GM19397 (cell line): ENCODE data around the gene HINT2.

Experiments used
- ATAC-seq: cut with Tn5 transposase; IDR thresholded peaks from one replicate; pipeline ENCODE4 v1.9.1; 2021; ENCODE audit warnings: mild to moderate bottlenecking, moderate library complexity; ENCODE audit not compliant: unreplicated experiment

The HINT2 gene

GRCh38 chr9:35781066-35781465, 33.8 kb downstream of the HINT2 start:
- no peak for ATAC-seq

- no peak for ATAC-seq
These were observed 36.3 kb downstream of the HINT2 start for GRCh38 chr9:35778496-35778895.

DNA sequence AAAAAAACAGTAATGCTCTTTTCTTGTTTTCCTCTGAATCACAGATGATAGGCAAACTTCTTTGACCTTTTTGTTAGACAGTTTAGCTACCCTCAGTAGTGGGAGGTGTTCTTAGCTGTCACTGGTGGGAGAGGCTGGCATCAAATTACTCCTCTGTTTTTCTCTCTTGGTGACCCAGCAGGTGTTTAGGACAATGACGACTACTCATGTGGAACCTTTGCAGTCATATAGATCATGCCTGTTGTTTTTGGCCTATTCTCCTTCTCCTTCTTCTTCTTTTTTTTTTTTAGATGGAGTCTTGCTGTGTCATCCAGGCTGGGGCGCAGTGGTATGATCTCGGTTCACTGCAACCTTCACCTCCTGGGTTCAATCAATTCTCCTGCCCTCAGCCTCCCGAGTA, 38.8 kb downstream of the HINT2 start:
- no peak for ATAC-seq

DNA sequence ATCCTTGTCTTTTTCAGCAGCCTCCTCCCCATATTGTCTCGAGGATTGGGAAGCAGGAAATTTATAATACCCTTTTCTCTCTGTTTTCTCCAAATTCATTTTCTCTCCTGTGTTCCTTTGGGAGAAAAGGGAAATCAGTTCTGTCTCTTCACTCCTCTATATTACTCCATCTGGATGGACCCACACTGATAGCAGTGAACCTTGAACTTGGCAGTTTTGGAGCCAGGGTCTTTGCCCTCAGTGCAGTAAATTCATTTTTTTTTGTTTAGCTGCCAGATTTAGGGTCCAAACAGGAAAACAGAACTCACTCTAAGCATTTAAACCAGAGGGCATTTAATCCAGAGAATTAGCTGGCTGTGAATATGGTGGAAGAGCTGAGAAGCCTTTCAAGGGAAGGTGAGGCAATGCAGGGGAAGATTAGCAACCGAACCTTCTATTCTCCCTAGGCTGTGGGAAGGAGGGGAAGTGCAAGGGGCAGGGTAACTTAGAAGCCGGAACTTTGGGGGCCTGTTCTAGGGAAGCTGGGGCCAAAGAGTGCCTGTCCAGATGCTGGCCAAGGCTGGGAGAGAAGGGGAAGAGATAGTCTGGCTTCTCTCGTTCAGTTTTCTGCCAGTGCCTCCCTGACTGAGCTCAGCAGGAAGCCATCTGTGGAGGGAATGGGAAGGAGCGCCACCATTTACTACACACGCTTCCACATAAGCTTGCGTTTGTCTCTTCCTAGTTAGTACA, 39.8 kb downstream of the HINT2 start:
- ATAC-seq, result no peak

DNA sequence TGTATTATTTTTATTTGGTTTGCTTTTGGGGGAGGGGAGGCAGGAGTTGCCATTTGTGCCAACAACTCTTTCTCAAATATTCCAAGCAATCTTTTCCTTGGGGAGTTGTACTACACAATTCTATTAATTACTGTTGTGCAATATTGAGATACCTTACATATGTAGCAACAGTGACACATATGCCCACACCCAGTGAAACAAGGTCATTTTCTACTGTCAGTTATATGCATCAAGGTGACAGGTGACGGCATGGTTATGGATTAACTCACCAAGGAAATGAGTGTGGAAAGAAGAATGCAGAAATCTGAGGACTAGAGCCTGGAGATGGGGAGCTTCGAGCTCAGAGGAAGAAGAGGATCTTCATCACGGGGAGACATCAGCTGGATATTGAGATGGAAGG, 42.9 kb downstream of the HINT2 start:
- no peak for ATAC-seq

- ATAC-seq, result no peak
These were observed 43.3 kb downstream of the HINT2 start for GRCh38 chr9:35771534-35771933.

DNA sequence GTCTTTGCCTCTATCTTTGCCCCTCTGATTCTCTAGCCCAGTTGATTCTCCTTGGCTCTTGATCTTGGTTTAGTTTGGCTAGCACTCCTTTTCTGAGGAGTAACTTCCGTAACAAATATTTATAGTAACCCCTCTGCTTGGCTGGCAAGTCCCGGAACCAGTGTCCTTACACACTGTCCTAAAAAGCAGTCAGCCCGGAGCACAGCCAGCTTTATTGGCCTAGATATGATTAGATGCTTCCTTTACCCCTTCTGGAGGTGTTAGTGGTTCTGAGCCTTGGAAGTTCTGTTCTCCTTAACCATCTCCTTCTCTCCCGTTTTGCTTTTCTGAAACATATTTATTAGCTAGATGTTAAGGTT, 43.8 kb downstream of the HINT2 start:
- no peak for ATAC-seq

DNA sequence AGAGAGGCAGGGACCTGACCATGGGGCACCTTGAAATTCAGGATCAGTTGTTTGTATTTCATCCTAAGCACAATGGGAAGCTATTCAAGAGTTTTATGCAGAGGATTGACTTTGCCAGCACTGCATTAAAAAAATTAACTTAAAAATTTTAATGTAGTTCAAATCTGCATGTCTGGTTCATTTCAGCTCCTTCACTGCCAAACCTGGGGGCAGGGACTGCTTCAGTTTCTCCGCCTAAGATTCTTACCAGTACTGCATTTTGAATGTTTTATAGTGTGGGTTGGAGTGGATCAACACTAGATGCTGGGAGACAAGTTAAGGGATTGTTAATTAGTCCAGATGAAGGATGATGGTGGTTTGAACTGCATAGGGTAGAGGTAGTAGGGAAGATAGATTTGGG, 45.1 kb downstream of the HINT2 start:
- ATAC-seq, result no peak

- no peak for ATAC-seq
These were observed 47.4 kb downstream of the HINT2 start for GRCh38 chr9:35767458-35767857.

DNA sequence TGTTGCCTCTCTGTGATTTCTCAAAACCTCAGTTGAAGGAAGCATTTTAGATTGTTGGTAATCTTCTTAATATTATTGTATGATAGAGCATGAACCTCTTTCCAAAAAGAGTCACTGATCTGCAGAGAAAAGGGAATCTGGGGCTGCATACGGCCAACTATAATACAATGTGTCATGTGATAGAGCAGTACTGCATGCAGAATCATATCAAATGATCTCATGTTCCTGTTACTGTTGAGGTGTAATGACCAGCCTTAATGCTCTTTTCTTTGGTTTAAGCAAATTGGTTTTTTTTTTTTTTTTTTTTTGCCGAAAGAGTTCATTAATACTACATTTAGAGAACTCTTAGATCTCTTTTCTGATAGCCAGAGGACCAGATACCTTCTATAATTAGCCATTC, 47.8 kb downstream of the HINT2 start:
- no peak for ATAC-seq

GRCh38 chr9:35763803-35764202, 51.0 kb downstream of the HINT2 start:
- no peak for ATAC-seq

DNA sequence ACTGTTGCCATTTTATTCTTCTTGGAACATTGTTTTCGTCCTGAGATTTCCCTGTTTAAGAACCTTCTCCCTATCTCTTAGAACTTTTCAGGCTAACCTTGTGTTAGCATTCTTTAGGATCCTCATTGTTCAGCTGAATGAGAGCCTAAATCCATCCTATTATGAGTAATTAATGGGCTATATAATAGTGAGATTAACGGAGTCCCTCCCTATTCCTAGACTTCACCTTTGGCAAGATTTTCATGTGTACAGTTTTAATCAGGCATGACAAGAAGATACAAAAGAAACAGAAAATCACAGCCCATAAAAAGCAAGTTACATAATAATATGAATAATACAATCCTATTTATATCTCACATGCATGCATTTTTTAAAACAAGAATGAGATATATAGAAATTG, 51.7 kb downstream of the HINT2 start:
- ATAC-seq, result no peak
